HL-60 (cell line): ENCODE results near the gene PRR15L.

ENCODE experiments used
- DNase-seq, 2 experiments: peaks; one replicate each; pipeline ENCODE4 v3.0.0-alpha.2; 2010 to 2020; ENCODE audit warnings: low read depth in 1 of 2, low spot score in 1 of 2
- H3K27ac ChIP-seq: fragments of 250-450 bp; sonication (Bioruptor Pico); replicated peaks from 2 replicates; pipeline ENCODE4 v1.5.1; 2020; ENCODE audit warnings: mild to moderate bottlenecking, moderate library complexity
- H3K27me3 ChIP-seq: fragments of 250-450 bp; sonication (Bioruptor Pico); 2 replicates; pipeline ENCODE4 v1.5.1; 2021; ENCODE audit warnings: mild to moderate bottlenecking, moderate library complexity; ENCODE audit not compliant: insufficient read depth, poor library complexity, severe bottlenecking
- H3K4me3 ChIP-seq: replicated peaks from 2 replicates; pipeline ENCODE4 v1.5.1; 2011; ENCODE audit warnings: mild to moderate bottlenecking, control low read depth, low read length; ENCODE audit not compliant: insufficient read depth
- GABPA ChIP-seq: IDR thresholded peaks from 2 replicates; pipeline ENCODE4 v1.6.1; 2012; ENCODE audit warnings: low read depth
- POLR2AphosphoS5 ChIP-seq: IDR thresholded peaks from 2 replicates; pipeline ENCODE4 v1.6.1; 2012; ENCODE audit warnings: low read depth
- SPI1 ChIP-seq: IDR thresholded peaks from 2 replicates; pipeline ENCODE4 v1.6.1; 2012; ENCODE audit warnings: low read depth, mild to moderate bottlenecking, borderline replicate concordance
- TF ChIP-seq, protein P1 (sequence below): IDR thresholded peaks from 2 replicates; pipeline ENCODE4 v1.6.1; 2012; ENCODE audit warnings: low read depth; ENCODE audit not compliant: insufficient replicate concordance
- TF ChIP-seq, protein P2 (sequence below): IDR thresholded peaks from one replicate; pipeline ENCODE4 v1.5.1; 2011; ENCODE audit warnings: low read length, control low read depth, inconsistent platforms; ENCODE audit not compliant: insufficient read depth

PRR15L gene

DNA sequence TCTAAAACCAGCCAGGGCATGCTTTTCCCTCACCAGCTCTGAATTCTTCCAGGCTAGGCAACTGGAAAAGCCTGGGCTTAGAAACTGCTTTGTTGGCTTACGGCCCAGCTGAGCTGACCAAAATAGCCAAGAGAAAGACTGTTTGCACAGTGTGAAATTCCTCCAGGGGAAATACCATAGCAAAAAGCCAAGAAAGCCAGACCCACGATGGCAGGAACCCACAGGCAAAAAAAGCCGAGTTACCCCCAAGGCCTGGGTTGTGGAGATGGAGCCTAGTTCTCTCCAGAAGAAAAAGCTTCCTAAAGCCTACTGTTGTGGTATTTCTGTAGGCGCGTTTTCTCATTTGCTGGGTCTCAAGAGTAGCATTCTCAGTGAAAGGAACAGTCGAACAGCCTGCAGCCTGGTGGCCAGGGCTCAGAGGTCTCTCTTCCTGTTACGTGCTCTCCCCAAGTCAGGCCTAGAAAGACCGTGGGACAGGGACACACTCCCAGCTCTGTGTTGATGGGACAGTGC, 52.4 kb downstream of the PRR15L start:
- TF ChIP-seq, protein P1, sequence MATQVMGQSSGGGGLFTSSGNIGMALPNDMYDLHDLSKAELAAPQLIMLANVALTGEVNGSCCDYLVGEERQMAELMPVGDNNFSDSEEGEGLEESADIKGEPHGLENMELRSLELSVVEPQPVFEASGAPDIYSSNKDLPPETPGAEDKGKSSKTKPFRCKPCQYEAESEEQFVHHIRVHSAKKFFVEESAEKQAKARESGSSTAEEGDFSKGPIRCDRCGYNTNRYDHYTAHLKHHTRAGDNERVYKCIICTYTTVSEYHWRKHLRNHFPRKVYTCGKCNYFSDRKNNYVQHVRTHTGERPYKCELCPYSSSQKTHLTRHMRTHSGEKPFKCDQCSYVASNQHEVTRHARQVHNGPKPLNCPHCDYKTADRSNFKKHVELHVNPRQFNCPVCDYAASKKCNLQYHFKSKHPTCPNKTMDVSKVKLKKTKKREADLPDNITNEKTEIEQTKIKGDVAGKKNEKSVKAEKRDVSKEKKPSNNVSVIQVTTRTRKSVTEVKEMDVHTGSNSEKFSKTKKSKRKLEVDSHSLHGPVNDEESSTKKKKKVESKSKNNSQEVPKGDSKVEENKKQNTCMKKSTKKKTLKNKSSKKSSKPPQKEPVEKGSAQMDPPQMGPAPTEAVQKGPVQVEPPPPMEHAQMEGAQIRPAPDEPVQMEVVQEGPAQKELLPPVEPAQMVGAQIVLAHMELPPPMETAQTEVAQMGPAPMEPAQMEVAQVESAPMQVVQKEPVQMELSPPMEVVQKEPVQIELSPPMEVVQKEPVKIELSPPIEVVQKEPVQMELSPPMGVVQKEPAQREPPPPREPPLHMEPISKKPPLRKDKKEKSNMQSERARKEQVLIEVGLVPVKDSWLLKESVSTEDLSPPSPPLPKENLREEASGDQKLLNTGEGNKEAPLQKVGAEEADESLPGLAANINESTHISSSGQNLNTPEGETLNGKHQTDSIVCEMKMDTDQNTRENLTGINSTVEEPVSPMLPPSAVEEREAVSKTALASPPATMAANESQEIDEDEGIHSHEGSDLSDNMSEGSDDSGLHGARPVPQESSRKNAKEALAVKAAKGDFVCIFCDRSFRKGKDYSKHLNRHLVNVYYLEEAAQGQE = no peak
- TF ChIP-seq SPI1 = no peak
- TF ChIP-seq POLR2AphosphoS5 = no peak
- no peak for TF ChIP-seq GABPA
- TF ChIP-seq, protein P2, sequence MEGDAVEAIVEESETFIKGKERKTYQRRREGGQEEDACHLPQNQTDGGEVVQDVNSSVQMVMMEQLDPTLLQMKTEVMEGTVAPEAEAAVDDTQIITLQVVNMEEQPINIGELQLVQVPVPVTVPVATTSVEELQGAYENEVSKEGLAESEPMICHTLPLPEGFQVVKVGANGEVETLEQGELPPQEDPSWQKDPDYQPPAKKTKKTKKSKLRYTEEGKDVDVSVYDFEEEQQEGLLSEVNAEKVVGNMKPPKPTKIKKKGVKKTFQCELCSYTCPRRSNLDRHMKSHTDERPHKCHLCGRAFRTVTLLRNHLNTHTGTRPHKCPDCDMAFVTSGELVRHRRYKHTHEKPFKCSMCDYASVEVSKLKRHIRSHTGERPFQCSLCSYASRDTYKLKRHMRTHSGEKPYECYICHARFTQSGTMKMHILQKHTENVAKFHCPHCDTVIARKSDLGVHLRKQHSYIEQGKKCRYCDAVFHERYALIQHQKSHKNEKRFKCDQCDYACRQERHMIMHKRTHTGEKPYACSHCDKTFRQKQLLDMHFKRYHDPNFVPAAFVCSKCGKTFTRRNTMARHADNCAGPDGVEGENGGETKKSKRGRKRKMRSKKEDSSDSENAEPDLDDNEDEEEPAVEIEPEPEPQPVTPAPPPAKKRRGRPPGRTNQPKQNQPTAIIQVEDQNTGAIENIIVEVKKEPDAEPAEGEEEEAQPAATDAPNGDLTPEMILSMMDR = no peak
- no peak overlapping the region for H3K27ac ChIP-seq
- no peak overlapping the region for H3K4me3 ChIP-seq
- no peak for DNase-seq
- H3K27me3 ChIP-seq = no peaks in the 10 kb centered on the region

DNA sequence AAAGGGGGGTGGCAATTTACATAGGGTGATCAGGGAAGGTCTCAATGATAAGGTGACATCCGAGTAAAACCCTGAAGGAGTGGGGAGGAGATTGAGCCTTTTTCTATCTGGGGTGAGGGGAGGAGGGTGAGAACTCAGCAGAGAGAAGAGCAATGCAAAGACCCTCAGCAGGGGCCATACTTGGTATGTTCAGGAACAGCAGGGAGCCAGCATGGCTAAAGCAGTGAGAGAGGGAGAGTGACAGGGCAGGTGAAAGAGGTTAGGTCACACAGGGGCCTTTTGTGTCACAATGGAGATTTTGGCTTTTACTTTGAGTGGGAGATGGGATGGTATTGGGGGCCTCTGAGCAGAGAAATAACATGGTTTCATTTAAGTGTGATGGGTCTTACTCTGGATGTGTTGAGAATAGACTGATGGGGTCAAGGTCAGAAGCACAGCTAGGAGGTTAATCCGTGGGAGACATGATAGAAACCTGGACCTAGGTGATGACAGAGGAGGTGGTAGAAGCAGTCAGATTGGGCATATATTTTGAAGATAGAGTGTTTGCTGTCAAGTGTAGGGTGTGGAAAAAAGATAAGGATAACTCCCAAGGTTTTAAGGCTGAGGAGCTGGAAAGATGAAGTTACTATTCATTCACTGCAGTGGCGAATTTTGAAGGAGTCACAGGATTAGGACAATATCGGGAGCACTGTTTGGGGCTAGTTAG, 55.5 kb downstream of the PRR15L start:
- no peak overlapping the region for H3K4me3 ChIP-seq
- no peak for DNase-seq
- no peaks in the 10 kb centered on the region for H3K27me3 ChIP-seq
- no peak overlapping the region for H3K27ac ChIP-seq
- no peak for TF ChIP-seq GABPA
- TF ChIP-seq, protein P1 = no peak
- TF ChIP-seq, protein P2 = no peak
- no peak for TF ChIP-seq POLR2AphosphoS5
